Measurements from ENCODE around the gene TEX30.
"Not testable (repeated sequence)": the region's sequence is repeated elsewhere in the genome, so short reads cannot be mapped to it uniquely, and the experiment has no call there.

The TEX30 gene

GRCh38 chr13:102773441-102774213 lies at the start of gene TEX30:
TSS of gene TEX30 (minus strand) at chr13:102773786. CDS start at chr13:102770026, 3,760 bp downstream.
- DNase-seq = peak; percentile 95 to 96 (median 96)

- no peak for DNase-seq
Measured at GRCh38 chr13:102817907-102818306, 44.3 kb upstream of the TEX30 start.

- DNase-seq = no peak
Measured at GRCh38 chr13:102817241-102817640, 43.7 kb upstream of the TEX30 start.

GRCh38 chr13:102816708-102817107 lies 43.1 kb upstream of the TEX30 start:
- DNase-seq = no peak

- no peak for DNase-seq
Measured at GRCh38 chr13:102815788-102816187, 42.2 kb upstream of the TEX30 start.

- no peak for DNase-seq
Measured at GRCh38 chr13:102814793-102815192, 41.2 kb upstream of the TEX30 start.

GRCh38 chr13:102814025-102814607 lies 40.5 kb upstream of the TEX30 start:
- DNase-seq = no peak

GRCh38 chr13:102812611-102813287 lies 39.2 kb upstream of the TEX30 start:
- no peak for DNase-seq

GRCh38 chr13:102807699-102808098 lies 34.1 kb upstream of the TEX30 start:
- DNase-seq = no peak

- no peak for DNase-seq
Measured at GRCh38 chr13:102805680-102806079, 32.1 kb upstream of the TEX30 start.

GRCh38 chr13:102800145-102801041 lies 26.8 kb upstream of the TEX30 start:
- peak; percentile 85 to 91 (median 91) for DNase-seq

GRCh38 chr13:102799426-102800144 lies 26.0 kb upstream of the TEX30 start:
- DNase-seq = peak; percentile 49 to 88 (median 81)

GRCh38 chr13:102798581-102799425 lies 25.2 kb upstream of the TEX30 start, which contains the start of the genes BIVM and POGLUT2:
TSS of gene BIVM (plus strand) at chr13:102799119. CDS start at chr13:102807268, 8,149 bp downstream.
TSS of gene POGLUT2 (minus strand) at chr13:102798976. CDS start at chr13:102798670, 306 bp downstream.
- peak; percentile 97 for DNase-seq

- no peak for DNase-seq
Measured at GRCh38 chr13:102793611-102794355, 20.2 kb upstream of the TEX30 start.

- DNase-seq = no peak
Measured at GRCh38 chr13:102792396-102792795, 18.8 kb upstream of the TEX30 start.

GRCh38 chr13:102788683-102789082 lies 15.1 kb upstream of the TEX30 start:
- DNase-seq = no peak

GRCh38 chr13:102784483-102784882 lies 10.9 kb upstream of the TEX30 start:
- no peak for DNase-seq

- no peak for DNase-seq
Measured at GRCh38 chr13:102781591-102781990, 8.0 kb upstream of the TEX30 start.

GRCh38 chr13:102780656-102781055 lies 7.1 kb upstream of the TEX30 start:
- DNase-seq = not testable (repeated sequence)
